ENCODE data around the gene CCDC102A. TPM values are rescaled to one million over a fixed set of nuclear protein-coding genes. Genes with fewer than 3 reads are reported as not detected.

CCDC102A gene
- total RNA-seq, 4 donors from 2014 or later: 17.4 to 30.4 (median 24.5) TPM

- Histone ChIP-seq H3K4me3 (no peak overlapping the region), H3K36me3 (peaks cover 0 to 16% (median 0%) of the 10 kb centered on the region in 3 donors), H3K9me3 (no peaks in the 10 kb centered on the region), H3K4me1 (peaks cover 0 to 66% (median 37%) of the 10 kb centered on the region in 4 donors), H3K27ac (no peak overlapping the region), H3K27me3 (no peaks in the 10 kb centered on the region)
- 82 to 84% methylated on average over 8 of the region's 8 CpGs for WGBS, 2 donors
- DNase-seq (ENCODE audit: low spot score in 2 of 2): no peak
- TF ChIP-seq POLR2A (IDR thresholded peaks at IDR 0.05) (no peak), CTCF (IDR thresholded peaks at IDR 0.05) (no peak), EP300 (IDR thresholded peaks at IDR 0.05) (no peak)
Observed at GRCh38 chr16:57531635-57532265, 4.6 kb downstream of the CCDC102A start.

GRCh38 chr16:57531253-57531575, 5.2 kb downstream of the CCDC102A start:
- TF ChIP-seq POLR2A (IDR thresholded peaks at IDR 0.05) (no peak), CTCF (IDR thresholded peaks at IDR 0.05) (no peak), EP300 (IDR thresholded peaks at IDR 0.05) (no peak)
- H3K27ac ChIP-seq: peak overlapping the region in 1 of 4 donors; percentile 51
- H3K36me3 ChIP-seq: peaks cover 0 to 21% (median 0%) of the 10 kb centered on the region in 3 donors
- no peaks in the 10 kb centered on the region for H3K9me3 ChIP-seq
- H3K4me1 ChIP-seq: peaks cover 0 to 63% (median 35%) of the 10 kb centered on the region in 4 donors
- no peaks in the 10 kb centered on the region for H3K27me3 ChIP-seq
- no peak for DNase-seq (ENCODE audit: low spot score in 2 of 2)
- 76 to 84% methylated on average over 3 of the region's 3 CpGs for WGBS, 2 donors
- H3K4me3 ChIP-seq: no peak overlapping the region

- DNase-seq (ENCODE audit: low spot score in 2 of 2): no peak
- Histone ChIP-seq H3K4me3 (no peak overlapping the region), H3K9me3 (no peaks in the 10 kb centered on the region), H3K27ac (peak overlapping the region in 2 of 4 donors; percentile 51 to 65), H3K27me3 (no peaks in the 10 kb centered on the region), H3K36me3 (peaks cover 0 to 26% (median 0%) of the 10 kb centered on the region in 3 donors), H3K4me1 (peaks cover 0 to 63% (median 35%) of the 10 kb centered on the region in 4 donors)
- 83 to 84% methylated on average over 22 of the region's 22 CpGs for WGBS, 2 donors
- TF ChIP-seq CTCF (IDR thresholded peaks at IDR 0.05) (no peak), POLR2A (IDR thresholded peaks at IDR 0.05) (no peak), EP300 (IDR thresholded peaks at IDR 0.05) (no peak)
Observed at GRCh38 chr16:57530522-57531252, 5.7 kb downstream of the CCDC102A start.

- H3K27ac ChIP-seq: peak overlapping the region in 2 of 4 donors; percentile 51 to 65
- H3K4me3 ChIP-seq: no peak overlapping the region
- H3K4me1 ChIP-seq: peaks cover 0 to 57% (median 34%) of the 10 kb centered on the region in 4 donors
- no peaks in the 10 kb centered on the region for H3K9me3 ChIP-seq
- no peaks in the 10 kb centered on the region for H3K27me3 ChIP-seq
- H3K36me3 ChIP-seq: peaks cover 0 to 32% (median 0%) of the 10 kb centered on the region in 3 donors
- WGBS, 2 donors: 21 to 35% methylated on average over 7 of the region's 7 CpGs
- TF ChIP-seq POLR2A (IDR thresholded peaks at IDR 0.05): no peak
- DNase-seq (ENCODE audit: low spot score in 2 of 2): no peak
Observed at GRCh38 chr16:57530104-57530521, 6.3 kb downstream of the CCDC102A start.

GRCh38 chr16:57529391-57530103, 6.8 kb downstream of the CCDC102A start:
- no peaks in the 10 kb centered on the region for H3K27me3 ChIP-seq
- TF ChIP-seq EP300 (IDR thresholded peaks at IDR 0.05) (no peak), CTCF (IDR thresholded peaks at IDR 0.05) (no peak), POLR2A (IDR thresholded peaks at IDR 0.05) (no peak)
- peaks cover 0 to 33% (median 0%) of the 10 kb centered on the region in 3 donors for H3K36me3 ChIP-seq
- peak overlapping the region in 2 of 4 donors; percentile 51 to 65 for H3K27ac ChIP-seq
- H3K9me3 ChIP-seq: no peaks in the 10 kb centered on the region
- DNase-seq (ENCODE audit: low spot score in 2 of 2): no peak
- no peak overlapping the region for H3K4me3 ChIP-seq
- 58 to 74% methylated on average over 13 to 14 of the region's 14 CpGs for WGBS, 2 donors
- H3K4me1 ChIP-seq: peaks cover 0 to 52% (median 32%) of the 10 kb centered on the region in 4 donors

Measured in tibial nerve (tissue), 4 donors.